GM12801 (cell line): ENCODE data around the gene SLC35G2.

ENCODE experiments used
- CTCF ChIP-seq: IDR thresholded peaks from one replicate; pipeline ENCODE4 v1.5.1; 2011; ENCODE audit warnings: control low read depth; ENCODE audit not compliant: insufficient read length; ENCODE audit errors: extremely low read depth

SLC35G2 gene

GRCh38 chr3:136882571-136882970 is 63.6 kb downstream of the SLC35G2 start:
- no peak for TF ChIP-seq CTCF

DNA sequence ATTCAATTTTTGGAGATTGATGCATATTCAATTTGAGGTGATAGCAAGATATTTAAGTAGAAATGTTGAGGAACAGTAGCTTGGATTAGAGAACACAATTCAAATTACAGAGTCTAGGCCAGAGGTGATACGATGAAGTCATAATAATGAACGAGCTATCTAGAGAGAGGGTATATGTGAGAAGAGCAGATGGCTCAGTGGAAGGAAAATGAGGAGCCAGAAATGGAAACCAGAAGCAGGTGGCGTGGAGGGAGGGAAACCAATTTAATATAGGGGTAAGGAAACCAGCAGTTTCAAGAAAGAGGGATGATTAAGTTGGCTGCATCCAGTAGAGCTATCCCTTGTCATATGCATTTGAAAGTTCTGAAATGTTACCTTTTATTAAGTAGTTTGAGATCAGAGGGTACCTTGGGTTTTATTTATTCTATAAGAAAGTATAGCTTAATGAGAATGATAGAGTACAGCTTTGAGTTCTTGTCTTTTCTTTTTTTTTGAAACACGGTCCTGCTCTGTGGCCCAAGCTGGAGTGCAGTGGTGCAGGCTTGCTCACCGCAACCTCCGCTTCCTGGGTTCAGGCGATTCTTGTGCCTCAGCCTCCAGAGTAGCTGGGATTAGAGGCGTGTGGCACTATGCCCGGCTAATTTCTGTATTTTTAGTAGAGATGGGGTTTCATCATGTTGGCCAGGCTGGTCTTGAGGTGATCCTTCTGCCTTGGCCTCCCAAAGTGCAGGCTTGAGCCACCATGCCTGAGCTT is 65.2 kb downstream of the SLC35G2 start:
- no peak for TF ChIP-seq CTCF

- no peak for TF ChIP-seq CTCF
These were observed 66.7 kb downstream of the SLC35G2 start for GRCh38 chr3:136885357-136886213.

DNA sequence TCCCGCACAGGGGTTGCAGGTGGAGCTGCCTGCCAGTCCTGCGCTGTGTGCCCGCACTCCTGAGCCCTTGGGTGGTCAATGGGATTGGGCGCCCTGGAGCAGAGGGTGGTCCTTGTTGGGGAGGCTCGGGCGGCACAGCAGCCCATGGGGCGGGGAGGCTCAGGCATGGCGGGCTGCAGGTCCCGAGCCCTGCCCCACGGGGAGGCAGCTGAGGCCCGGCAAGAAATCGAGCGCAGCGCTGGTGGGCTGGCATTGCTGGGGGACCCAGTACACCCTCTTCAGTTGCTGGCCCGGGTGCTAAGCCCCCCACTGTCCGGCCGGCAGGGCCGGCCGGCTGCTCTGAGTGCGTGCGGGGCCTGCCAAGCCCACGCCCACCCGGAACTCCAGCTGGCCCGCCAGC is 71.0 kb downstream of the SLC35G2 start:
- no peak for TF ChIP-seq CTCF

- TF ChIP-seq CTCF: no peak
These were observed 73.3 kb downstream of the SLC35G2 start for GRCh38 chr3:136891934-136892855.

- TF ChIP-seq CTCF: no peak
These were observed 75.0 kb downstream of the SLC35G2 start for GRCh38 chr3:136893848-136894443.
